DOHH2 (cell line): ENCODE results near the gene STK11.

Experiments
- H3F3A ChIP-seq: fragments of 200-600 bp; sonication (generic), shearing (Covaris generic); 2 replicates; pipeline ENCODE4 v1.6.0; 2016; ENCODE audit warnings: antibody characterized with exemption, mild to moderate bottlenecking; ENCODE audit not compliant: control insufficient read depth, insufficient read depth
- H3K27ac ChIP-seq: fragments of 200-600 bp; sonication (generic); 2 replicates; pipeline ENCODE4 v1.5.1; 2014; ENCODE audit warnings: low read depth, mild to moderate bottlenecking, low read length, moderate library complexity
- H3K27me3 ChIP-seq: fragments of 200-600 bp; sonication (generic); 2 replicates; pipeline ENCODE4 v1.6.1; 2014; ENCODE audit warnings: mild to moderate bottlenecking, low read length, mixed read lengths; ENCODE audit not compliant: control insufficient read depth
- H3K36me3 ChIP-seq: fragments of 200-600 bp; sonication (generic); 2 replicates; pipeline ENCODE4 v1.6.1; 2014; ENCODE audit warnings: mild to moderate bottlenecking, low read length, moderate library complexity, mixed read lengths; ENCODE audit not compliant: control insufficient read depth
- H3K4me1 ChIP-seq: fragments of 200-600 bp; sonication (generic); 2 replicates; pipeline ENCODE4 v1.6.1; 2014; ENCODE audit warnings: mild to moderate bottlenecking, low read length, mixed read lengths; ENCODE audit not compliant: control insufficient read depth
- H3K4me2 ChIP-seq: fragments of 200-600 bp; sonication (generic); 2 replicates; pipeline ENCODE4 v1.6.0; 2014; ENCODE audit warnings: mild to moderate bottlenecking, low read length, moderate library complexity
- H3K4me3 ChIP-seq: fragments of 200-600 bp; sonication (generic); 2 replicates; pipeline ENCODE4 v1.5.1; 2014; ENCODE audit warnings: mild to moderate bottlenecking, low read length, mixed read lengths
- H3K79me2 ChIP-seq: fragments of 200-600 bp; sonication (generic); 2 replicates; pipeline ENCODE4 v1.6.1; 2014; ENCODE audit warnings: mild to moderate bottlenecking, low read length, mixed read lengths; ENCODE audit not compliant: control insufficient read depth
- H3K9me2 ChIP-seq: fragments of 200-600 bp; sonication (generic); replicated peaks from 2 replicates; pipeline ENCODE4 v1.6.1; 2014; ENCODE audit warnings: mild to moderate bottlenecking, low read length, mixed read lengths; ENCODE audit not compliant: control insufficient read depth
- H3K9me3 ChIP-seq: fragments of 200-600 bp; sonication (generic); 2 replicates; pipeline ENCODE4 v1.6.1; 2014; ENCODE audit warnings: antibody characterized with exemption, low read length, mixed read lengths; ENCODE audit not compliant: control insufficient read depth, insufficient read depth
- H4K20me1 ChIP-seq: fragments of 200-600 bp; sonication (generic); 2 replicates; pipeline ENCODE4 v1.6.0; 2014; ENCODE audit warnings: low read depth, mild to moderate bottlenecking, antibody characterized with exemption, low read length, moderate library complexity; ENCODE audit not compliant: control insufficient read depth, insufficient read depth
- CTCF ChIP-seq: fragments of 200-600 bp; sonication (generic); IDR thresholded peaks from one replicate; pipeline ENCODE4 v1.5.1; 2014; ENCODE audit warnings: antibody characterized with exemption, mild to moderate bottlenecking, low read depth, low read length; ENCODE audit not compliant: poor library complexity, severe bottlenecking
- EZH2phosphoT487 ChIP-seq: fragments of 200-600 bp; sonication (generic); IDR thresholded peaks from 2 replicates; pipeline ENCODE4 v1.6.1; 2017; ENCODE audit warnings: borderline replicate concordance, mild to moderate bottlenecking, antibody characterized with exemption, low read length, moderate library complexity, mixed read lengths

STK11 gene

GRCh38 chr19:1255186-1256161 lies 49.9 kb downstream of the STK11 start:
- H3K27me3 ChIP-seq = no peaks in the 10 kb centered on the region
- H3K4me3 ChIP-seq = no peak overlapping the region
- no peaks in the 10 kb centered on the region for H3K9me3 ChIP-seq
- no peak overlapping the region for H3K4me2 ChIP-seq
- no peak overlapping the region for H3K27ac ChIP-seq
- TF ChIP-seq CTCF (no peak), EZH2phosphoT487 (no peak)
- peaks cover 66% of the 10 kb centered on the region for H3K79me2 ChIP-seq
- H4K20me1 ChIP-seq = peaks cover 11% of the 10 kb centered on the region; the same call in 1 of the 2 replicates
- H3K4me1 ChIP-seq = peaks cover 88% of the 10 kb centered on the region
- H3K36me3 ChIP-seq = peaks cover 82% of the 10 kb centered on the region
- H3F3A ChIP-seq = peaks cover 45% of the 10 kb centered on the region
- H3K9me2 ChIP-seq = no peaks in the 10 kb centered on the region

GRCh38 chr19:1256646-1257474 lies 51.3 kb downstream of the STK11 start:
- H3K4me3 ChIP-seq = no peak overlapping the region
- H3K4me1 ChIP-seq = peaks cover 85% of the 10 kb centered on the region
- no peaks in the 10 kb centered on the region for H3K9me3 ChIP-seq
- H3K27me3 ChIP-seq = no peaks in the 10 kb centered on the region
- H4K20me1 ChIP-seq = peaks cover 11% of the 10 kb centered on the region; the same call in 1 of the 2 replicates
- H3K36me3 ChIP-seq = peaks cover 72% of the 10 kb centered on the region
- peak overlapping the region; percentile 98 for H3K4me2 ChIP-seq
- TF ChIP-seq CTCF (no peak), EZH2phosphoT487 (no peak)
- no peaks in the 10 kb centered on the region for H3K9me2 ChIP-seq
- peaks cover 40% of the 10 kb centered on the region for H3F3A ChIP-seq
- peak overlapping the region; percentile 85 for H3K27ac ChIP-seq
- H3K79me2 ChIP-seq = peaks cover 61% of the 10 kb centered on the region

GRCh38 chr19:1257475-1258162 lies 52.0 kb downstream of the STK11 start:
- H3K4me2 ChIP-seq = peak overlapping the region; percentile 98
- H3F3A ChIP-seq = peaks cover 43% of the 10 kb centered on the region
- H3K27ac ChIP-seq = peak overlapping the region; percentile 85
- H3K4me1 ChIP-seq = peaks cover 85% of the 10 kb centered on the region
- no peaks in the 10 kb centered on the region for H3K27me3 ChIP-seq
- H3K79me2 ChIP-seq = peaks cover 61% of the 10 kb centered on the region
- H3K9me2 ChIP-seq = no peaks in the 10 kb centered on the region
- peaks cover 11% of the 10 kb centered on the region; the same call in 1 of the 2 replicates for H4K20me1 ChIP-seq
- H3K4me3 ChIP-seq = peak overlapping the region; percentile 48
- H3K9me3 ChIP-seq = no peaks in the 10 kb centered on the region
- TF ChIP-seq EZH2phosphoT487 = no peak
- no peak for TF ChIP-seq CTCF
- peaks cover 69% of the 10 kb centered on the region for H3K36me3 ChIP-seq
